K562 (cell line): ENCODE data around the gene THUMPD2. TPM values are rescaled to one million over a fixed set of nuclear protein-coding genes. Genes with fewer than 3 reads are reported as not detected.

Experiments used
- ATAC-seq: fragments of 200-7000 bp; cut with Tn5 transposase; 3 replicates; pipeline ENCODE4 v1.9.1; 2020; ENCODE audit warnings: moderate library complexity
- BruUV-seq: library from RNA; stranded (reverse); fragments of 400-500 nt; replicated peaks from 2 replicates; lab custom pipeline; 2021; lab: Mats Ljungman, UMichigan
- CTCF ChIA-PET: fragments of 300-600 bp; formaldehyde crosslinking; extraction: SDS; loops from one replicate; lab custom pipeline; 2021; ENCODE audit warnings: low intra/inter-chr PET ratio; lab: Yijun Ruan, JAX
- POLR2A ChIA-PET: fragments of 300-600, 350-650 bp; sonication (Branson Sonifier 250); formaldehyde crosslinking; extraction: SDS; loops from one replicate; lab custom pipeline; 2021; ENCODE audit warnings: antibody characterized with exemption, inconsistent platforms; lab: Yijun Ruan, JAX
- DNase-seq, 4 experiments: peaks; one replicate each; pipeline versions ENCODE4 v3.0.0 to v3.0.0-alpha.2; 2011 to 2018; ENCODE audit warnings: low spot score in 3 of 4, mixed read lengths in 3 of 4; ENCODE audit errors: extremely low read depth in 1 of 4
- FAIRE-seq: peaks from 2 replicates; lab custom pipeline; 2011; peaks lifted over from hg19 to GRCh38; lab: Jason Lieb, UNC
- H2AFZ ChIP-seq: 2 replicates; pipeline ENCODE4 v1.6.0; 2011; ENCODE audit warnings: low read depth, low read length, control low read depth, inconsistent platforms
- H3K27ac ChIP-seq: fragments of 200-600 bp; 3 replicates; pipeline ENCODE4 v1.8.0; 2011; ENCODE audit warnings: low read depth, mild to moderate bottlenecking, control low read depth, inconsistent platforms, low read length, moderate library complexity, mixed read lengths; ENCODE audit errors: extremely low read depth
- H3K27me3 ChIP-seq, 2 experiments: fragments of 300-600 bp in 1 of 2; 2 replicates in 1 of 2; 3 replicates in 1 of 2; pipeline versions ENCODE4 v1.6.0 to v1.8.0; 2011; ENCODE audit warnings: inconsistent platforms in 2 of 2, low read length in 2 of 2, mild to moderate bottlenecking in 1 of 2, mixed read lengths in 1 of 2, moderate library complexity in 1 of 2; ENCODE audit not compliant: control insufficient read depth in 2 of 2, insufficient read depth in 2 of 2
- H3K36me3 ChIP-seq: fragments of 300-600 bp; 3 replicates; pipeline ENCODE4 v1.8.0; 2011; ENCODE audit warnings: mild to moderate bottlenecking, low read length, inconsistent platforms; ENCODE audit not compliant: control insufficient read depth, insufficient read depth
- H3K4me1 ChIP-seq, 2 experiments: fragments of 200-600 bp in 1 of 2; replicated peaks in 1 of 2; 2 replicates in 1 of 2; 3 replicates in 1 of 2; pipeline versions ENCODE4 v1.5.1 to v1.8.0; 2011; ENCODE audit warnings: inconsistent platforms in 2 of 2, low read length in 2 of 2, mild to moderate bottlenecking in 1 of 2, mixed read lengths in 1 of 2, moderate library complexity in 1 of 2; ENCODE audit not compliant: control insufficient read depth in 2 of 2, insufficient read depth in 2 of 2
- H3K4me2 ChIP-seq: 2 replicates; pipeline ENCODE4 v1.6.1; 2011; ENCODE audit warnings: low read length, control low read depth, inconsistent platforms, mixed read lengths; ENCODE audit not compliant: insufficient read depth
- H3K4me3 ChIP-seq: fragments of 200-600 bp; sonication (generic), shearing (Covaris generic); 2 replicates; pipeline ENCODE4 v1.5.1; 2016; ENCODE audit warnings: control low read depth, inconsistent platforms
- H3K79me2 ChIP-seq: fragments of 200-600 bp; 3 replicates; pipeline ENCODE4 v1.8.0; 2011; ENCODE audit warnings: low read length, inconsistent platforms; ENCODE audit not compliant: control insufficient read depth, insufficient read depth
- H3K9ac ChIP-seq, 2 experiments: 2 replicates each; pipeline versions ENCODE4 v1.6.0 to v1.6.1; 2011; ENCODE audit warnings: low read depth in 2 of 2, low read length in 2 of 2, control low read depth in 1 of 2, inconsistent platforms in 1 of 2, mild to moderate bottlenecking in 1 of 2, mixed read lengths in 1 of 2; ENCODE audit not compliant: insufficient read depth in 1 of 2
- H3K9me1 ChIP-seq: one replicate; pipeline ENCODE4 v1.6.0; 2011; ENCODE audit warnings: inconsistent platforms, mild to moderate bottlenecking, low read length, moderate library complexity; ENCODE audit not compliant: control insufficient read depth, insufficient read depth
- H3K9me3 ChIP-seq: replicated peaks from 2 replicates; pipeline ENCODE4 v1.5.1; 2011; ENCODE audit warnings: low read depth, low read length, inconsistent platforms; ENCODE audit not compliant: control insufficient read depth, insufficient read depth
- H4K20me1 ChIP-seq: replicated peaks from 2 replicates; pipeline ENCODE4 v1.6.1; 2011; ENCODE audit warnings: low read length, inconsistent platforms, mixed read lengths; ENCODE audit not compliant: control insufficient read depth, insufficient read depth
- GABPA ChIP-seq: fragments of 200-800 bp; sonication (Bioruptor generic); conservative IDR thresholded peaks from 2 replicates; pipeline ENCODE4 v1.6.1; 2016; ENCODE audit warnings: low read depth, missing genetic modification characterization, missing compliant biosample characterization
- NCOA1 ChIP-seq: fragments of 450-650 bp; IDR thresholded peaks from 2 replicates; pipeline ENCODE4 v1.6.1; 2016; ENCODE audit warnings: low read depth
- NONO ChIP-seq, 2 experiments: fragments of 200-400 bp in 1 of 2; fragments of 450-650 bp in 1 of 2; formaldehyde crosslinking in 1 of 2; IDR thresholded peaks; 2 replicates each; pipeline ENCODE4 v1.6.1; 2017; ENCODE audit warnings: low read depth in 2 of 2, mild to moderate bottlenecking in 2 of 2, moderate library complexity in 2 of 2, low read length in 1 of 2
- RAD51 ChIP-seq: fragments of 450-650 bp; IDR thresholded peaks from 2 replicates; pipeline ENCODE4 v1.7.1; 2016; ENCODE audit warnings: low read depth, mild to moderate bottlenecking, borderline replicate concordance
- VEZF1 ChIP-seq: fragments of 200-800 bp; sonication (Bioruptor generic); IDR thresholded peaks from 2 replicates; pipeline ENCODE4 v1.6.1; 2017; ENCODE audit warnings: missing genetic modification characterization, missing compliant biosample characterization
- ZBTB17 ChIP-seq: fragments of 450-650 bp; formaldehyde crosslinking; IDR thresholded peaks from 2 replicates; pipeline ENCODE4 v1.4.0; 2020; ENCODE audit warnings: mild to moderate bottlenecking
- ZNF444 ChIP-seq: fragments of 250-450 bp; sonication (Bioruptor Pico); IDR thresholded peaks from 2 replicates; pipeline ENCODE4 v1.4.0; 2020; ENCODE audit warnings: mild to moderate bottlenecking, moderate library complexity
- ZNF449 ChIP-seq: fragments of 250-450 bp; sonication (Bioruptor Pico); IDR thresholded peaks from 2 replicates; pipeline ENCODE4 v1.8.0; 2022; ENCODE audit warnings: moderate library complexity, mild to moderate bottlenecking, inconsistent platforms
- ZNF583 ChIP-seq: fragments of 250-450 bp; sonication (Bioruptor Pico); IDR thresholded peaks from 2 replicates; pipeline ENCODE4 v1.4.0; 2020
- WGBS: fragments of 100-300 bp; shearing (Covaris generic); methylation state at CpG from one replicate; pipeline ENCODE4 v1.1.6; 2016; ENCODE audit warnings: low coverage, mixed read lengths; ENCODE audit not compliant: insufficient coverage; ENCODE audit errors: missing lambda C conversion rate; 5-methylcytosine and 5-hydroxymethylcytosine counted together
- in situ Hi-C: fragments of 300-500 bp; cut with MboI; formaldehyde crosslinking; loops from 4 replicates; pipeline ENCODE4 v1.15.0; 2018; ENCODE audit warnings: inconsistent platforms, mixed read lengths
- intact Hi-C: fragments of 100-400 bp; cut with micrococcal nuclease; formaldehyde crosslinking; loops from 2 replicates; pipeline ENCODE4 v1.14.2; 2022
- polyA plus RNA-seq, 8 experiments: library from polyadenylated mRNA; depleted of rRNA in 4 of 8; stranded (reverse) in 5 of 8; unstranded in 3 of 8; fragments of >200 nt; fragmentation: Nextera tagmentation in 2 of 8; fragmentation: Illumina TruSeq in 1 of 8; extraction: Ambion mirVana in 2 of 8; extraction: Trizol in 1 of 8; gene quantifications; 2 replicates each; pipeline versions ENCODE4 v1.2.1 to v1.2.3, GENCODE V29; 2011 to 2014; ENCODE audit warnings: inconsistent platforms in 1 of 8, missing spikeins in 1 of 8
- total RNA-seq, 7 experiments: library from RNA; depleted of rRNA in 6 of 7; stranded (reverse); fragments of >200 nt in 6 of 7; fragmentation: Illumina TruSeq in 2 of 7; extraction: Trizol in 2 of 7; gene quantifications; 2 replicates each; pipeline versions ENCODE4 v1.2.1 to v1.2.3, GENCODE V29; 2011 to 2021; ENCODE audit warnings: low replicate concordance in 1 of 7
- TF ChIP-seq, protein P1 (sequence below): fragments of 450-650 bp; formaldehyde crosslinking; IDR thresholded peaks from 2 replicates; pipeline ENCODE4 v1.4.0; 2022; ENCODE audit warnings: missing genetic modification characterization

The THUMPD2 gene
- total and polyA plus RNA-seq, 9 of the 15 experiments (the other 6 are each of a cell fraction or from before 2014, with no cell fraction given): 9.6 to 40.4 (median 24.0) TPM

- Histone ChIP-seq H3K36me3 (no peaks in the 10 kb centered on the region), H3K4me2 (no peak overlapping the region), H4K20me1 (no peaks in the 10 kb centered on the region), H3K27ac (no peak overlapping the region), H3K9me1 (no peaks in the 10 kb centered on the region), H3K9ac (no peak overlapping the region), H3K4me3 (no peak overlapping the region), H2AFZ (no peak overlapping the region), H3K9me3 (peaks cover 4% of the 10 kb centered on the region), H3K4me1 (no peaks in the 10 kb centered on the region), H3K79me2 (no peaks in the 10 kb centered on the region), H3K27me3 (peaks cover 11 to 21% of the 10 kb centered on the region in 2 experiments)
- in situ Hi-C loops (no loop called here), intact Hi-C loops (loop anchor here (5.0 kb wide), 1 partner anchor 112 kb away; no protein-coding TSS in a partner anchor)
- ATAC-seq: no peak
- FAIRE-seq: no peak
- TF ChIP-seq ZNF449 (CRISPR knock-in tag) (no peak), GABPA (tag) (no peak), VEZF1 (CRISPR knock-in tag) (no peak), ZNF583 (no peak), ZBTB17 (CRISPR knock-in tag) (no peak), NONO (IDR thresholded peaks at IDR 0.05; ENCODE audit: low read depth in 2 of 2, low read length in 1 of 2) (no peak), RAD51 (no peak), NCOA1 (no peak), ZNF444 (CRISPR knock-in tag) (no peak)
- TF ChIP-seq, protein P1, sequence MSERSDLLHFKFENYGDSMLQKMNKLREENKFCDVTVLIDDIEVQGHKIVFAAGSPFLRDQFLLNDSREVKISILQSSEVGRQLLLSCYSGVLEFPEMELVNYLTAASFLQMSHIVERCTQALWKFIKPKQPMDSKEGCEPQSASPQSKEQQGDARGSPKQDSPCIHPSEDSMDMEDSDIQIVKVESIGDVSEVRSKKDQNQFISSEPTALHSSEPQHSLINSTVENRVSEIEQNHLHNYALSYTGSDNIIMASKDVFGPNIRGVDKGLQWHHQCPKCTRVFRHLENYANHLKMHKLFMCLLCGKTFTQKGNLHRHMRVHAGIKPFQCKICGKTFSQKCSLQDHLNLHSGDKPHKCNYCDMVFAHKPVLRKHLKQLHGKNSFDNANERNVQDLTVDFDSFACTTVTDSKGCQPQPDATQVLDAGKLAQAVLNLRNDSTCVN (CRISPR knock-in tag): no peak
- ChIA-PET CTCF (no interaction called here), POLR2A (no interaction called here)
- BruUV-seq: no TSS peak
- 5% methylated on average over 3 of the region's 3 CpGs for WGBS
- no peak for DNase-seq
Measured at GRCh38 chr2:39704540-39704939, 74.5 kb downstream of the THUMPD2 start.
